Liver (tissue), 9 donors: ENCODE results near the gene PMCH. TPM values are rescaled to one million over a fixed set of nuclear protein-coding genes. Genes with fewer than 3 reads are reported as not detected.

Source experiments
- DNase-seq: peaks from one replicate; pipeline ENCODE4 v3.0.0-alpha.2; 2017; ENCODE audit warnings: low spot score
- H3K27ac ChIP-seq, 2 donors: one replicate each; pipeline ENCODE4 v1.7.0; 2013; ENCODE audit warnings: inconsistent platforms in 2 of 2, low read length in 2 of 2, control low read depth in 1 of 2, low read depth in 1 of 2, mild to moderate bottlenecking in 1 of 2
- H3K27me3 ChIP-seq, 4 donors: one replicate each; pipeline versions ENCODE4 v1.6.1 to v1.7.0; 2013; ENCODE audit warnings: low read length in 3 of 4, inconsistent platforms in 1 of 4, mild to moderate bottlenecking in 1 of 4, moderate library complexity in 1 of 4; ENCODE audit not compliant: control insufficient read depth in 4 of 4, insufficient read depth in 4 of 4
- H3K36me3 ChIP-seq, 4 donors: one replicate each; pipeline versions ENCODE4 v1.6.1 to v1.7.0; 2013; ENCODE audit warnings: low read length in 3 of 4, mild to moderate bottlenecking in 3 of 4, low read depth in 1 of 4, moderate library complexity in 1 of 4; ENCODE audit not compliant: control insufficient read depth in 4 of 4, insufficient read depth in 3 of 4
- H3K4me1 ChIP-seq, 4 donors: one replicate each; pipeline versions ENCODE4 v1.6.1 to v1.7.0; 2013; ENCODE audit warnings: low read length in 3 of 4, mild to moderate bottlenecking in 3 of 4, moderate library complexity in 1 of 4; ENCODE audit not compliant: control insufficient read depth in 4 of 4, insufficient read depth in 4 of 4
- H3K4me3 ChIP-seq, 3 donors: one replicate each; pipeline versions ENCODE4 v1.6.1 to v1.7.0; 2013; ENCODE audit warnings: low read length in 3 of 3, control low read depth in 1 of 3, low read depth in 1 of 3, mild to moderate bottlenecking in 1 of 3
- H3K9ac ChIP-seq, 2 donors: one replicate each; pipeline ENCODE4 v1.7.0; 2013; ENCODE audit warnings: low read length in 2 of 2, mild to moderate bottlenecking in 2 of 2, moderate library complexity in 2 of 2, control low read depth in 1 of 2, low read depth in 1 of 2
- H3K9me3 ChIP-seq, 4 donors: one replicate each; pipeline versions ENCODE4 v1.6.1 to v1.7.0; 2013; ENCODE audit warnings: low read length in 3 of 4; ENCODE audit not compliant: control insufficient read depth in 4 of 4
- EGR1 ChIP-seq, 2 donors: IDR thresholded peaks; 2 replicates each; pipeline ENCODE4 v1.6.1; 2016 to 2018; ENCODE audit warnings: antibody characterized with exemption in 2 of 2, low read depth in 2 of 2
- FOXA2 ChIP-seq: IDR thresholded peaks from 2 replicates; pipeline ENCODE4 v1.6.1; 2016; ENCODE audit warnings: antibody characterized with exemption
- GABPA ChIP-seq, 2 donors: IDR thresholded peaks in 1 of 2; conservative IDR thresholded peaks in 1 of 2; 2 replicates each; pipeline ENCODE4 v1.6.1; 2016; ENCODE audit warnings: antibody characterized with exemption in 2 of 2, mild to moderate bottlenecking in 1 of 2, moderate library complexity in 1 of 2
- HNF4A ChIP-seq, 2 donors: conservative IDR thresholded peaks; 2 replicates each; pipeline ENCODE4 v1.6.1; 2016; ENCODE audit warnings: antibody characterized with exemption in 2 of 2, mild to moderate bottlenecking in 2 of 2
- HNF4G ChIP-seq: IDR thresholded peaks from 2 replicates; pipeline ENCODE4 v1.6.1; 2016; ENCODE audit warnings: antibody characterized with exemption
- JUND ChIP-seq, 2 donors: IDR thresholded peaks; 2 replicates each; pipeline ENCODE4 v1.6.1; 2016; ENCODE audit warnings: antibody characterized with exemption in 2 of 2
- MAX ChIP-seq: IDR thresholded peaks from 2 replicates; pipeline ENCODE4 v1.6.1; 2016; ENCODE audit warnings: antibody characterized with exemption
- NR2F2 ChIP-seq: IDR thresholded peaks from 2 replicates; pipeline ENCODE4 v1.6.1; 2016; ENCODE audit warnings: antibody characterized with exemption
- RAD21 ChIP-seq, 2 donors: IDR thresholded peaks; 2 replicates each; pipeline ENCODE4 v1.6.1; 2016; ENCODE audit warnings: antibody characterized with exemption in 2 of 2, mild to moderate bottlenecking in 2 of 2
- RXRA ChIP-seq, 2 donors: IDR thresholded peaks; 2 replicates each; pipeline ENCODE4 v1.6.1; 2017 to 2018; ENCODE audit warnings: antibody characterized with exemption in 2 of 2, mild to moderate bottlenecking in 1 of 2
- SP1 ChIP-seq: IDR thresholded peaks from 2 replicates; pipeline ENCODE4 v1.6.1; 2018; ENCODE audit warnings: antibody characterized with exemption, mild to moderate bottlenecking
- TAF1 ChIP-seq: conservative IDR thresholded peaks from 2 replicates; pipeline ENCODE4 v1.6.1; 2016; ENCODE audit warnings: antibody characterized with exemption, mild to moderate bottlenecking
- YY1 ChIP-seq: IDR thresholded peaks from 2 replicates; pipeline ENCODE4 v1.6.1; 2016; ENCODE audit warnings: antibody characterized with exemption, mild to moderate bottlenecking
- WGBS: extraction: QIAGEN DNeasy Blood & Tissue Kit; methylation state at CpG from one replicate; pipeline ENCODE4 v1.1.7; 2013; 5-methylcytosine and 5-hydroxymethylcytosine counted together
- polyA plus RNA-seq, 2 donors: library from polyadenylated mRNA; stranded (reverse) in 1 of 2; unstranded in 1 of 2; fragments of 200-250 nt in 1 of 2; fragments of >200 nt in 1 of 2; fragmentation: Nextera tagmentation in 1 of 2; extraction: Ambion mirVana in 1 of 2; gene quantifications; one replicate each; pipeline versions ENCODE4 v1.2.1 to v1.2.3, GENCODE V29; 2013 to 2015
- total RNA-seq, 2 donors: library from RNA; depleted of rRNA; stranded (reverse); fragments of >200 nt; gene quantifications; one replicate each; pipeline ENCODE4 v1.2.3, GENCODE V29; 2014
- TF ChIP-seq, protein P1 (sequence below): fragments of 150-350 bp; IDR thresholded peaks from 2 replicates; pipeline ENCODE4 v1.5.1; 2017; ENCODE audit warnings: improper control_type of control experiment, low read depth, low read length; ENCODE audit not compliant: missing input control
- TF ChIP-seq, protein P2 (sequence below): IDR thresholded peaks from 2 replicates; pipeline ENCODE4 v1.6.1; 2016; ENCODE audit warnings: antibody characterized with exemption
- TF ChIP-seq, protein P3 (sequence below): IDR thresholded peaks from 2 replicates; pipeline ENCODE4 v1.6.1; 2016; ENCODE audit warnings: antibody characterized with exemption, mild to moderate bottlenecking
- TF ChIP-seq, protein P4 (sequence below): IDR thresholded peaks from 2 replicates; pipeline ENCODE4 v1.6.1; 2016; ENCODE audit warnings: antibody characterized with exemption
- donor health status: healthy.
- donor health status: healthy.
- donor health status: healthy.
- donor health status: healthy.
- donor health status: healthy.

PMCH gene
- total and polyA plus RNA-seq, 4 donors, result not detected

GRCh38 chr12:102220736-102221135, 23.1 kb upstream of the PMCH start:
- H3K4me1 ChIP-seq, result no peaks in the 10 kb centered on the region
- no peak overlapping the region for H3K9ac ChIP-seq
- H3K27ac ChIP-seq, result no peak overlapping the region
- H3K27me3 ChIP-seq, result peaks cover 0 to 4% (median 0%) of the 10 kb centered on the region in 4 donors
- no peaks in the 10 kb centered on the region for H3K9me3 ChIP-seq
- TF ChIP-seq MAX (no peak), NR2F2 (no peak), JUND (IDR thresholded peaks at IDR 0.05) (no peak), TAF1 (no peak), EGR1 (IDR thresholded peaks at IDR 0.05; ENCODE audit: low read depth in 2 of 2) (no peak), RXRA (IDR thresholded peaks at IDR 0.05) (no peak), HNF4A (conservative IDR thresholded peaks at IDR 0.05) (no peak), RAD21 (IDR thresholded peaks at IDR 0.05) (no peak), SP1 (no peak), GABPA (IDR thresholded peaks at IDR 0.05 in 1 of 2, conservative IDR thresholded peaks at IDR 0.05 in 1 of 2) (no peak)
- TF ChIP-seq, protein P1, sequence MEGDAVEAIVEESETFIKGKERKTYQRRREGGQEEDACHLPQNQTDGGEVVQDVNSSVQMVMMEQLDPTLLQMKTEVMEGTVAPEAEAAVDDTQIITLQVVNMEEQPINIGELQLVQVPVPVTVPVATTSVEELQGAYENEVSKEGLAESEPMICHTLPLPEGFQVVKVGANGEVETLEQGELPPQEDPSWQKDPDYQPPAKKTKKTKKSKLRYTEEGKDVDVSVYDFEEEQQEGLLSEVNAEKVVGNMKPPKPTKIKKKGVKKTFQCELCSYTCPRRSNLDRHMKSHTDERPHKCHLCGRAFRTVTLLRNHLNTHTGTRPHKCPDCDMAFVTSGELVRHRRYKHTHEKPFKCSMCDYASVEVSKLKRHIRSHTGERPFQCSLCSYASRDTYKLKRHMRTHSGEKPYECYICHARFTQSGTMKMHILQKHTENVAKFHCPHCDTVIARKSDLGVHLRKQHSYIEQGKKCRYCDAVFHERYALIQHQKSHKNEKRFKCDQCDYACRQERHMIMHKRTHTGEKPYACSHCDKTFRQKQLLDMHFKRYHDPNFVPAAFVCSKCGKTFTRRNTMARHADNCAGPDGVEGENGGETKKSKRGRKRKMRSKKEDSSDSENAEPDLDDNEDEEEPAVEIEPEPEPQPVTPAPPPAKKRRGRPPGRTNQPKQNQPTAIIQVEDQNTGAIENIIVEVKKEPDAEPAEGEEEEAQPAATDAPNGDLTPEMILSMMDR, result no peak
- TF ChIP-seq, protein P2, sequence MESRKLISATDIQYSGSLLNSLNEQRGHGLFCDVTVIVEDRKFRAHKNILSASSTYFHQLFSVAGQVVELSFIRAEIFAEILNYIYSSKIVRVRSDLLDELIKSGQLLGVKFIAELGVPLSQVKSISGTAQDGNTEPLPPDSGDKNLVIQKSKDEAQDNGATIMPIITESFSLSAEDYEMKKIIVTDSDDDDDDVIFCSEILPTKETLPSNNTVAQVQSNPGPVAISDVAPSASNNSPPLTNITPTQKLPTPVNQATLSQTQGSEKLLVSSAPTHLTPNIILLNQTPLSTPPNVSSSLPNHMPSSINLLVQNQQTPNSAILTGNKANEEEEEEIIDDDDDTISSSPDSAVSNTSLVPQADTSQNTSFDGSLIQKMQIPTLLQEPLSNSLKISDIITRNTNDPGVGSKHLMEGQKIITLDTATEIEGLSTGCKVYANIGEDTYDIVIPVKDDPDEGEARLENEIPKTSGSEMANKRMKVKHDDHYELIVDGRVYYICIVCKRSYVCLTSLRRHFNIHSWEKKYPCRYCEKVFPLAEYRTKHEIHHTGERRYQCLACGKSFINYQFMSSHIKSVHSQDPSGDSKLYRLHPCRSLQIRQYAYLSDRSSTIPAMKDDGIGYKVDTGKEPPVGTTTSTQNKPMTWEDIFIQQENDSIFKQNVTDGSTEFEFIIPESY, result no peak
- TF ChIP-seq, protein P3, sequence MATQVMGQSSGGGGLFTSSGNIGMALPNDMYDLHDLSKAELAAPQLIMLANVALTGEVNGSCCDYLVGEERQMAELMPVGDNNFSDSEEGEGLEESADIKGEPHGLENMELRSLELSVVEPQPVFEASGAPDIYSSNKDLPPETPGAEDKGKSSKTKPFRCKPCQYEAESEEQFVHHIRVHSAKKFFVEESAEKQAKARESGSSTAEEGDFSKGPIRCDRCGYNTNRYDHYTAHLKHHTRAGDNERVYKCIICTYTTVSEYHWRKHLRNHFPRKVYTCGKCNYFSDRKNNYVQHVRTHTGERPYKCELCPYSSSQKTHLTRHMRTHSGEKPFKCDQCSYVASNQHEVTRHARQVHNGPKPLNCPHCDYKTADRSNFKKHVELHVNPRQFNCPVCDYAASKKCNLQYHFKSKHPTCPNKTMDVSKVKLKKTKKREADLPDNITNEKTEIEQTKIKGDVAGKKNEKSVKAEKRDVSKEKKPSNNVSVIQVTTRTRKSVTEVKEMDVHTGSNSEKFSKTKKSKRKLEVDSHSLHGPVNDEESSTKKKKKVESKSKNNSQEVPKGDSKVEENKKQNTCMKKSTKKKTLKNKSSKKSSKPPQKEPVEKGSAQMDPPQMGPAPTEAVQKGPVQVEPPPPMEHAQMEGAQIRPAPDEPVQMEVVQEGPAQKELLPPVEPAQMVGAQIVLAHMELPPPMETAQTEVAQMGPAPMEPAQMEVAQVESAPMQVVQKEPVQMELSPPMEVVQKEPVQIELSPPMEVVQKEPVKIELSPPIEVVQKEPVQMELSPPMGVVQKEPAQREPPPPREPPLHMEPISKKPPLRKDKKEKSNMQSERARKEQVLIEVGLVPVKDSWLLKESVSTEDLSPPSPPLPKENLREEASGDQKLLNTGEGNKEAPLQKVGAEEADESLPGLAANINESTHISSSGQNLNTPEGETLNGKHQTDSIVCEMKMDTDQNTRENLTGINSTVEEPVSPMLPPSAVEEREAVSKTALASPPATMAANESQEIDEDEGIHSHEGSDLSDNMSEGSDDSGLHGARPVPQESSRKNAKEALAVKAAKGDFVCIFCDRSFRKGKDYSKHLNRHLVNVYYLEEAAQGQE, result no peak
- TF ChIP-seq, protein P4, sequence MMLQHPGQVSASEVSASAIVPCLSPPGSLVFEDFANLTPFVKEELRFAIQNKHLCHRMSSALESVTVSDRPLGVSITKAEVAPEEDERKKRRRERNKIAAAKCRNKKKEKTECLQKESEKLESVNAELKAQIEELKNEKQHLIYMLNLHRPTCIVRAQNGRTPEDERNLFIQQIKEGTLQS, result no peak
- no peaks in the 10 kb centered on the region for H3K36me3 ChIP-seq
- DNase-seq, result no peak
- no peak overlapping the region for H3K4me3 ChIP-seq

DNA sequence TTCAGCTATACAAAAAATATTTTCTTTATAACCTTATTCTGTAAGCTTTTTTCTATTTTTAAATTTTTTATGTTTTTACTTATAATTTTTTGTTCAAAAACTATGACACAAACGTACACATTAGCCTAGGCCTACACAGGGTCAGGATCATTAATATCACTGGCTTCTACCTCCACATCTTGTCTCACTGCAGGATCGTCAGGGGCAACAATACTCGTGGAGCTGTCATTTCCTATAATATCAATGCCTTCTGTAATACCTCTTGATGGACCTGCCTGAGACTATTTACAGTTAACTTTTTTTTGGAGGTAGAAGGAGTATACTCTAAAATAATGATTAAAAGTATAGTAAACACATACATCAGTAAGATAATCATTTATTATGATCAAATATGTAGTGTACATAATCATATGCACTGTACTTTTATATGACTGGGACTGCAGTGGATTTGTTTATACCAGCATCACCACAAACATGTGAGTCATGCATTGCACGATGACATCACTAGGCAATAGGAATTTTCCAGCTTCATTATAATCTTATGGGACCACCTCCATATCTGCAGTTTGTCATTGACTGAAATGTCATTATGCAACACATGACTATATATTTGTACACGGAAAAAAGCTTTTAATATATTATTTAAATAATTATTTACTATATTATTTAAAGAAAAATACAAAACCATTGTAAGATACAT, 18.5 kb upstream of the PMCH start:
- 90% methylated on average over 5 of the region's 5 CpGs for WGBS
- no peaks in the 10 kb centered on the region for H3K36me3 ChIP-seq
- H3K27ac ChIP-seq, result no peak overlapping the region
- no peak for DNase-seq
- H3K4me3 ChIP-seq, result no peak overlapping the region
- no peaks in the 10 kb centered on the region for H3K9me3 ChIP-seq
- no peaks in the 10 kb centered on the region for H3K4me1 ChIP-seq
- peaks cover 0 to 2% (median 0%) of the 10 kb centered on the region in 4 donors for H3K27me3 ChIP-seq
- no peak overlapping the region for H3K9ac ChIP-seq
- TF ChIP-seq SP1 (no peak), TAF1 (no peak), RAD21 (IDR thresholded peaks at IDR 0.05) (no peak), JUND (IDR thresholded peaks at IDR 0.05) (no peak), RXRA (IDR thresholded peaks at IDR 0.05) (no peak), HNF4G (no peak), NR2F2 (no peak), YY1 (no peak), FOXA2 (no peak), HNF4A (conservative IDR thresholded peaks at IDR 0.05) (no peak), EGR1 (IDR thresholded peaks at IDR 0.05; ENCODE audit: low read depth in 2 of 2) (no peak), GABPA (IDR thresholded peaks at IDR 0.05 in 1 of 2, conservative IDR thresholded peaks at IDR 0.05 in 1 of 2) (no peak)
- TF ChIP-seq, protein P1, result no peak
- TF ChIP-seq, protein P2, result no peak
- TF ChIP-seq, protein P4, result no peak
